Thoracic aorta (tissue), 2 donors: ENCODE measurements around the gene EID3. TPM values are rescaled to one million over a fixed set of nuclear protein-coding genes. Genes with fewer than 3 reads are reported as not detected.
A peak's percentile ranks its signal among the peaks of the same experiment; 100 is the strongest.
"Not testable (repeated sequence)": the region's sequence is repeated elsewhere in the genome, so short reads cannot be mapped to it uniquely, and the experiment has no call there.

Experiments
- ATAC-seq: fragments of 150-250 bp; one replicate; pipeline ENCODE4 v1.8.0; 2017; ENCODE audit warnings: low read depth; ENCODE audit not compliant: insufficient number of reproducible peaks, low FRiP score
- DNase-seq: peaks from one replicate; pipeline ENCODE4 v3.0.0-alpha.2; 2020; ENCODE audit warnings: low spot score
- H3K27ac ChIP-seq, 2 donors: fragments of 200-600 bp; sonication (generic); 1 replicate in 1 of 2; 2 replicates in 1 of 2; pipeline ENCODE4 v1.5.1; 2016; ENCODE audit warnings: mild to moderate bottlenecking in 2 of 2, moderate library complexity in 2 of 2
- H3K27me3 ChIP-seq: fragments of 200-600 bp; sonication (generic); replicated peaks from 2 replicates; pipeline ENCODE4 v1.6.0; 2016; ENCODE audit warnings: mild to moderate bottlenecking; ENCODE audit not compliant: insufficient read depth
- H3K36me3 ChIP-seq: fragments of 200-600 bp; sonication (generic); one replicate; pipeline ENCODE4 v1.5.1; 2016
- H3K4me1 ChIP-seq, 2 donors: fragments of 200-600 bp; sonication (generic); 1 replicate in 1 of 2; 2 replicates in 1 of 2; pipeline versions ENCODE4 v1.5.1 to v1.6.0; 2016; ENCODE audit warnings: low read depth in 2 of 2, mild to moderate bottlenecking in 1 of 2; ENCODE audit not compliant: control insufficient read depth in 1 of 2
- H3K4me3 ChIP-seq: fragments of 200-600 bp; sonication (generic); 2 replicates; pipeline ENCODE4 v1.5.1; 2016; ENCODE audit warnings: mild to moderate bottlenecking
- H3K9me3 ChIP-seq: fragments of 200-600 bp; sonication (generic); 2 replicates; pipeline ENCODE4 v1.5.1; 2016
- CTCF ChIP-seq: fragments of 200-600 bp; sonication (generic); IDR thresholded peaks from one replicate; pipeline ENCODE4 v1.5.1; 2019; ENCODE audit warnings: antibody characterized with exemption
- total RNA-seq, 2 donors: library from RNA; depleted of rRNA; stranded (reverse); fragments of >200 nt; gene quantifications; one replicate each; pipeline versions ENCODE4 v1.1.0 to v1.2.3, GENCODE V29; 2016

Gene EID3
- total RNA-seq = 10 to 100 TPM; 32.7 to 33.7 TPM

- Histone ChIP-seq H3K36me3 (no peaks in the 10 kb centered on the region), H3K4me1 (peaks cover 34 to 83% of the 10 kb centered on the region in 2 donors), H3K4me3 (peak within 1 kb of the TSS; percentile 70), H3K9me3 (no peaks in the 10 kb centered on the region), H3K27ac (peak within 1 kb of the TSS; percentile 48 to 64), H3K27me3 (no peaks in the 10 kb centered on the region)
- no peak for TF ChIP-seq CTCF
- ATAC-seq (peak; percentile 80), DNase-seq (peak; percentile 57)
These were observed at the start of gene EID3 for GRCh38 chr12:104303538-104304151. Gene EID3 (plus strand): TSS chr12:104303739. CDS start chr12:104303935, 196 bp downstream.

- Histone ChIP-seq H3K4me1 (peaks cover 0 to 7% of the 10 kb centered on the region in 2 donors), H3K27ac (no peak overlapping the region), H3K4me3 (no peak overlapping the region), H3K36me3 (no peaks in the 10 kb centered on the region), H3K9me3 (no peaks in the 10 kb centered on the region), H3K27me3 (no peaks in the 10 kb centered on the region)
- TF ChIP-seq CTCF = no peak
- DNase-seq = no peak
- no peak for ATAC-seq
These were observed 45.5 kb upstream of the EID3 start for GRCh38 chr12:104257913-104258472.

- DNase-seq (no peak), ATAC-seq (no peak)
- Histone ChIP-seq H3K4me3 (no peak overlapping the region), H3K36me3 (no peaks in the 10 kb centered on the region), H3K27me3 (no peaks in the 10 kb centered on the region), H3K4me1 (peaks cover 0 to 7% of the 10 kb centered on the region in 2 donors), H3K9me3 (no peaks in the 10 kb centered on the region), H3K27ac (no peak overlapping the region)
- no peak for TF ChIP-seq CTCF
These were observed 45.0 kb upstream of the EID3 start for GRCh38 chr12:104258476-104259067.

- DNase-seq = no peak
- H3K4me3 ChIP-seq = no peak overlapping the region
- H3K27ac ChIP-seq = no peak overlapping the region
- no peaks in the 10 kb centered on the region for H3K36me3 ChIP-seq
- TF ChIP-seq CTCF = no peak
- H3K27me3 ChIP-seq = no peaks in the 10 kb centered on the region
- H3K9me3 ChIP-seq = no peaks in the 10 kb centered on the region
- ATAC-seq = no peak
- peaks cover 0 to 7% of the 10 kb centered on the region in 2 donors for H3K4me1 ChIP-seq
These were observed 40.5 kb upstream of the EID3 start for GRCh38 chr12:104263026-104263425.

- H3K36me3 ChIP-seq = no peaks in the 10 kb centered on the region
- no peak for TF ChIP-seq CTCF
- DNase-seq (no peak), ATAC-seq (no peak)
- no peaks in the 10 kb centered on the region for H3K9me3 ChIP-seq
- no peak overlapping the region for H3K4me3 ChIP-seq
- H3K27ac ChIP-seq = no peak overlapping the region
- H3K4me1 ChIP-seq = peaks cover 0 to under 1% of the 10 kb centered on the region in 2 donors
- no peaks in the 10 kb centered on the region for H3K27me3 ChIP-seq
These were observed 39.8 kb upstream of the EID3 start for GRCh38 chr12:104263580-104264358.

- not testable (repeated sequence) for H3K4me1 ChIP-seq, H3K27me3 ChIP-seq, H3K4me3 ChIP-seq, ATAC-seq, H3K36me3 ChIP-seq, H3K9me3 ChIP-seq, H3K27ac ChIP-seq, DNase-seq
These were observed 38.1 kb upstream of the EID3 start for GRCh38 chr12:104265436-104265835.
